Muscle of back (tissue), 11 donors: ENCODE results near the gene ZCCHC2. TPM values are rescaled to one million over a fixed set of nuclear protein-coding genes. Genes with fewer than 3 reads are reported as not detected.

Source experiments
- DNase-seq, 3 donors: peaks; one replicate each; pipeline versions ENCODE4 v3.0.0 to v3.0.0-alpha.2; 2013
- polyA plus RNA-seq, 10 donors: library from polyadenylated mRNA; unstranded; fragments of 120-200 nt; gene quantifications; one replicate each; pipeline ENCODE4 v1.2.1, GENCODE V29; 2013; ENCODE audit not compliant: insufficient read length in 10 of 10

Gene ZCCHC2
- polyA plus RNA-seq, 10 donors = 5.5 to 10.6 (median 9.3) TPM

DNA sequence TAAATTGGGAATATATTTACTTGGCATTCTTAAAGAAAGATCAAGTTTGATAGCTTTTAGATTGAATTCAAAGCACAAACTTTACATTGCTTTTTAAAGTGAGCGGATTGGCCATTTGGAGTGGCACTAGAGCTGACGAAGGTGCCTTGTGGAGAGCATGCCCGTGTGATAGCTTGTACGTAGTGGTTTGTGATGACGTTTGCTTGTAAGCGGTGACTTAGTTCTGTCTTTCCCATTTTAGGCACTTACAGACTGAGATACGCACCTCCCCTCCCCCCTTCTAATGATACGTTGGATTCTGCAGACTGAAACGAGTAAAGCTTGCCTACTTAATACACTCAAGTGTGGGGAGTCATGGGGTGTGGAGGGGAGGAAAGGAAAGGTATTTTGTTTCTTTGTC, 53.4 kb downstream of the ZCCHC2 start:
- DNase-seq = no peak

DNA sequence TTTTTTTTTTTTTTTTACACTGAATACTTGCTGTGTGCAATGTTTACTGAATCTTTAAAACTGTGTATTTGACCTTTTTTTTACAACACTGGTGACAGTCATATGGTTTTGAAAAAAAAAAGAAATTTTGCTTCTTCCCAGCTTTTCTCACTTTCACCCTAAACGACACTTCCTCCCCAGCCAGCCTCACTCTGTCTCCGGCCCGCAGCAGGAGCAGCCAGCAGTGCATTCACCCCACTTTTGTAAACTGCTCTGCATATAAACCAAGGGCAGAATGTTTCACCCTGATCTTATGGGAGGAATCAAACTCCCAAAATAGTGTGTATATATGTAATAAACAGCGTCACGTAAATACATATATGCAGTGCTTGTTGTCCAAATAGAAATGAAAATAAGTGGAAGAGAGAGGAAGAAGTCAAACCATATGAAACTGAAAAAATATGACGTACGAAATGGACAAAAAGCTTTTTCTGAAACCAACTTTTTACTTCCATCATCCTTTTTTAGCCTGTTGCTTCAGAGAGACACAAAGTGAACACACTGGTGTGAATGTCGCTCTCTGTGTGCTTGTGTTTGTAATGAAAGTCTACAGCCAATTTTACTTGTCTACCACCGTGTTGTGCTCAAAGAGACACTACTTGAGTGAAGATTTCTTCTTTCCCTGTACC, 54.2 kb downstream of the ZCCHC2 start:
- peak in 1 of 3 donors; percentile 17 for DNase-seq

DNA sequence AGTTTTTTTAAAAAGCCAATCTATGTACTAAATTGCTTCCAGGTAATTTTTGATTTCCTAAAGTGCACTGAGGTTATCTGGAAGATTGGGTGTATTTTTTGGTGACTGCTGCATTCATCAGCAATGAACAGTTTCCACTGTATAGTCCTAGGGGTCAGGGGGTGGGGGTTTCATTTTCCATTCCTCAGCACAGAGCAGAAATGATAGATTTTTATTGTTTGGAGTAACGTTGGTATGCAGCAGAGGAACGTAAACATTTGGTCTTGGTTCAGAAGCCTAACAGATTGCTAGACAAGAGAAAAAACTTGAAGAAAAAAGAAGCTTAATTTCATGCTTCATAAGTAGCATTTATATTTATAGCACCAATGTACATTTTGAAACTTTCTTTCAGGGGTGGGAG, 54.9 kb downstream of the ZCCHC2 start:
- no peak for DNase-seq

DNA sequence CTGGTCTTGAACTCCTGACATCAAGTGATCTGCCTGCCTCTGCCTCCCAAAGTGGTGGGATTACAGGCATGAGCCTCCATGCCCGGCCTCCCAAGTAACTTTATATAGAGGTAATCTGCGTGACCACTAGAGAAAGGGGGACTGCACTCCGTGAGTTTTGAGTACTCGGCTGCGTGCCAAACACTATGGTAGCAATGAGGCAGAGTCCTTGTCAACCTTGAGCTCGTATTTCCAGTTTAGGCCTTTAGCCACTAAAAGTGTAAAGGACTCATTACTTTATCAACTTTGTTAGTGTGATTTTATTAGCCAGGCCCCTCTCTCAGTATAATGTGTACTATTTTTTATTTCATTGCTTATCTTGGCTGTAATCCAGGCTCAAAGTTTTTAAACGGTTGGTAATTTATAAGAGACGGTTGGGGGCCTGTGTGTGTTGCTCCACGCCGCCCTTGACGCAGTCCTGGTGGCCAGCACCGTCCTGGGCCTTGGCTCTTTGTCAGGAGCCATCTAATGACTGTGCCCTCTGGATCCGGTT, 56.2 kb downstream of the ZCCHC2 start:
- no peak for DNase-seq

DNA sequence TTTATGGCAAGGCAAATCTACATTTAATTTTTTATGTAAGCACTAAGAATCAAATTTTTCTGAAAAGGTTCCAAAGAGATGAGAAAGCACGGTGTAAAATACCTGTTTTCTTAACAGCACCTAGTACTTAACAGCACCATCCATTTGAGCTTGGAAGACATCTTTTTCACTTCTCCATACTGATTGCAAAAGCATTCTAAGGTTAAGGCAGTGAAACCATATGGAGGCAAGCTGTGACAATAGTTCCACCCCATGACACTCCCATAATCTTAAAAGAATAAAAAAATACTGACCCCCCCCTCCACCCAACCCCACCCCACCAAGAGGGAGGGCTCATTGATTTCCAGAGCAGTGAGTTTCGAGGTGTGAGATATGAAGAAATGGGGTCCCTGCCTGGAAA, 60.6 kb downstream of the ZCCHC2 start:
- DNase-seq = no peak

GRCh38 chr18:62584241-62585120, 61.7 kb downstream of the ZCCHC2 start:
- DNase-seq = peak; percentile 85 to 93 (median 90)

GRCh38 chr18:62585274-62586150, 62.7 kb downstream of the ZCCHC2 start:
- DNase-seq = no peak

GRCh38 chr18:62586151-62586774, 63.4 kb downstream of the ZCCHC2 start:
- DNase-seq = peak; percentile 46 to 80 (median 71)

- DNase-seq = no peak
Observed at GRCh38 chr18:62586781-62587487, 64.1 kb downstream of the ZCCHC2 start.

- DNase-seq = no peak
Observed at GRCh38 chr18:62587689-62588088, 64.9 kb downstream of the ZCCHC2 start.

DNA sequence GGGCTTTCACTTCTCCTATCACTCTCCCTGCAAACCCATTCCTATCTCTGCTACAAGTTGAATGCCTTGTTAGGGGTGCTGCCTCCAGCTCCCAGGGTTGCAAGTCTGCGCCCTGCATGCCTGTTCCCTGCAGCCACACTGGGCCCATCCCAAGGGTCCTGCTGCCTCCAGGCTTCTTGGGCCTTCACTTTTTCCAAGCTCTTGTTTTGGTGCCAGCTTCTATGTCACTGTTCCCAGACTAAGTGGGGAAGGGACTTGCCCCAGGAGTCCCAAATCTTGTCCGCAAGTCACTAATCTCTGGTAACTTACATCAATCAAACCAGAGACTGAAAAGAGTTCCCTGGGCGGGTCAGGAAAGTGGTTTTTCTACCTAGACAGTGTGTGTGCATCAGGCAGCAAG, 65.4 kb downstream of the ZCCHC2 start:
- DNase-seq = no peak

- DNase-seq = no peak
Observed at GRCh38 chr18:62590799-62591590, 68.2 kb downstream of the ZCCHC2 start.

GRCh38 chr18:62596145-62597005, 73.5 kb downstream of the ZCCHC2 start:
- peak in 2 of 3 donors; percentile 43 to 78 for DNase-seq

- DNase-seq = no peak
Observed at GRCh38 chr18:62601871-62602270, 79.0 kb downstream of the ZCCHC2 start.

DNA sequence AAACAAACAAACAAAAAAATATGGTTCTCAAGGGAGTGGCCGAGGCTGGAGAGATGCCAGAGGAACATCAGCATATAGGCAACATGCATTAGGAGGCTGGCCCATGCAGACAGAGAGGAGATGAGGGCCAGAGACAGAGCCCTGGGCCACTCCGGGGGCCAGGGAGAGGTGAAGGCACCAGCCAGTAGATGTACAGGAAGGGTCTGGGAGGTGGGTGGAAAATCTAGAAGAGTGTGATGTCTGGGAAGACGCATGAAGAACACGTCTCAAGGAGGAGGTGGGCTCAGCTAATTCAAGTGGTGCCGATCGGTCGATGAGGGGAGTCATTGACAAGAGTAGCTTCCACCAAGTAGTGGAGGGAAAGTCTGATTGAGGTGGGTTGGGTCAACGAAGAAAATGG, 79.9 kb downstream of the ZCCHC2 start:
- DNase-seq = no peak

- no peak for DNase-seq
Observed at GRCh38 chr18:62603211-62603610, 80.4 kb downstream of the ZCCHC2 start.

- no peak for DNase-seq
Observed at GRCh38 chr18:62603979-62604378, 81.2 kb downstream of the ZCCHC2 start.

- no peak for DNase-seq
Observed at GRCh38 chr18:62605685-62606084, 82.9 kb downstream of the ZCCHC2 start.

DNA sequence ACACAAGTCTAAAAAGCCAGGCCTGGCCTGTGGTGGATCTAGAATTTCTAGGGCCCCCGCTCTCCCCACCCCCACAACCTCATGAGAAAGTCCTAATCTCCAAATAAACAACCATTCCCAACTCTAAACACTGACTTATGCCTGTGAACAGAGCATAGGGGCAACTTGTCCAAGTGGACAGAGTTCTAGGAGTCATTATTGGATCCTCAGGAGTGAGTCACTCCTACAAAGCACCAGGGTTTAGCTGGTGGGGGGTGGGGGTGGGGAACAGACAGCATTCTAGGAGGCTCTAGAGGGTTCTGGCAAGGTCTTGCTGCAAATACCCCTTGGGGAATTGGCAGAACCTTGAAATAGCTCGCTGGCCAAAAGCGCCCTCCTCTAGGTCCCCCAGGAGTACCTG, 83.3 kb downstream of the ZCCHC2 start:
- no peak for DNase-seq
